ENCODE measurements around the gene IRF2. TPM values are rescaled to one million over a fixed set of nuclear protein-coding genes. Genes with fewer than 3 reads are reported as not detected.
A peak's percentile ranks its signal among the peaks of the same experiment; 100 is the strongest.

The IRF2 gene
- total and polyA plus RNA-seq, 7 donors = 6.7 to 28.9 (median 16.8) TPM

GRCh38 chr4:184477201-184477999 lies 3.0 kb upstream of the IRF2 start:
- no peaks in the 10 kb centered on the region for H3K9me3 ChIP-seq
- intact Hi-C loops (cut with DNase I) = loop anchor here (10.0 kb wide), 2 partner anchors 167 to 347 kb away; partner anchors contain the start of genes ACSL1 (in 1 of the 2), CASP3 (in 1 of the 2) and PRIMPOL (in 1 of the 2)
- DNase-seq (no peak), ATAC-seq (no peak)
- peak overlapping the region; percentile 84 for H3K4me3 ChIP-seq
- WGBS, 3 donors = 28 to 38% (median 28%) methylated on average over 9 of the region's 9 CpGs
- no peaks in the 10 kb centered on the region for H3K27me3 ChIP-seq (ENCODE audit: insufficient read depth in 3 of 3, low read length in 2 of 3)
- peak overlapping the region; percentile 97 for H3K27ac ChIP-seq
- peaks cover 24% of the 10 kb centered on the region for H3K4me1 ChIP-seq
- no peaks in the 10 kb centered on the region for H3K36me3 ChIP-seq (ENCODE audit: insufficient read depth in 1 of 2, low read depth in 1 of 2)
- TF ChIP-seq CTCF (IDR thresholded peaks at IDR 0.05) = no peak

GRCh38 chr4:184476695-184477094 lies 2.3 kb upstream of the IRF2 start:
- intact Hi-C loops (cut with DNase I) = loop anchor here (10.0 kb wide), 2 partner anchors 168 to 348 kb away; partner anchors contain the start of genes ACSL1 (in 1 of the 2), CASP3 (in 1 of the 2) and PRIMPOL (in 1 of the 2)
- peak overlapping the region; percentile 97 for H3K27ac ChIP-seq

GRCh38 chr4:184475498-184475897 lies 1.1 kb upstream of the IRF2 start:
- peak overlapping the region; percentile 84 for H3K4me3 ChIP-seq
- ATAC-seq = no peak
- H3K4me1 ChIP-seq = peaks cover 42% of the 10 kb centered on the region
- DNase-seq = no peak
- peak overlapping the region; percentile 97 for H3K27ac ChIP-seq
- intact Hi-C loops (cut with DNase I) = loop anchor here (2.0 to 10.0 kb wide), 4 partner anchors 61 to 349 kb away; partner anchors contain the start of genes ACSL1 (in 1 of the 2), CASP3 (in 1 of the 2) and PRIMPOL (in 1 of the 2)
- WGBS, 3 donors = 50 to 56% (median 53%) methylated on average over 6 of the region's 6 CpGs
- TF ChIP-seq CTCF (IDR thresholded peaks at IDR 0.05) = no peak
- no peaks in the 10 kb centered on the region for H3K27me3 ChIP-seq (ENCODE audit: insufficient read depth in 3 of 3, low read length in 2 of 3)
- no peaks in the 10 kb centered on the region for H3K9me3 ChIP-seq
- no peaks in the 10 kb centered on the region for H3K36me3 ChIP-seq (ENCODE audit: insufficient read depth in 1 of 2, low read depth in 1 of 2)

More at GRCh38 chr4:184476695-184477094, 2.3 kb upstream of the IRF2 start:
- Histone ChIP-seq H3K36me3 (ENCODE audit: insufficient read depth in 1 of 2, low read depth in 1 of 2) (no peaks in the 10 kb centered on the region), H3K4me1 (peaks cover 30% of the 10 kb centered on the region), H3K9me3 (no peaks in the 10 kb centered on the region), H3K4me3 (peak overlapping the region; percentile 84), H3K27me3 (ENCODE audit: insufficient read depth in 3 of 3, low read length in 2 of 3) (no peaks in the 10 kb centered on the region)
- no peak for TF ChIP-seq CTCF (IDR thresholded peaks at IDR 0.05)
- ATAC-seq (no peak), DNase-seq (no peak)
- 49 to 74% (median 65%) methylated on average over 8 of the region's 8 CpGs for WGBS, 3 donors

- ATAC-seq = peak; percentile 37 to 56 (median 54)
- Histone ChIP-seq H3K27ac (peak overlapping the region; percentile 97), H3K36me3 (ENCODE audit: insufficient read depth in 1 of 2, low read depth in 1 of 2) (no peaks in the 10 kb centered on the region), H3K4me1 (peaks cover 46% of the 10 kb centered on the region), H3K9me3 (no peaks in the 10 kb centered on the region), H3K27me3 (ENCODE audit: insufficient read depth in 3 of 3, low read length in 2 of 3) (no peaks in the 10 kb centered on the region), H3K4me3 (peak overlapping the region; percentile 84)
- intact Hi-C loops (cut with DNase I) = loop anchor here (2.0 to 10.0 kb wide), 4 partner anchors 62 to 350 kb away; partner anchors contain the start of genes ACSL1 (in 1 of the 2), CASP3 (in 1 of the 2) and PRIMPOL (in 1 of the 2)
- no peak for TF ChIP-seq CTCF (IDR thresholded peaks at IDR 0.05)
- DNase-seq = peak; percentile 67 to 82
- 0 to 1% (median 0%) methylated on average over 15 to 17 of the region's 17 CpGs for WGBS, 3 donors
These were observed 729 bp upstream of the IRF2 start for GRCh38 chr4:184475096-184475461.

Data from psoas muscle (tissue), 8 donors.